Fibroblast of the aortic adventitia (primary cell): Measurements from ENCODE around the gene LAMB3. TPM values are rescaled to one million over a fixed set of nuclear protein-coding genes. Genes with fewer than 3 reads are reported as not detected.

ENCODE experiments used
- DNase-seq: peaks from one replicate; pipeline ENCODE4 v3.0.0-alpha.2; 2010; ENCODE audit warnings: low read depth
- H3K4me3 ChIP-seq: 2 replicates; pipeline ENCODE4 v1.5.1; 2011; ENCODE audit warnings: low read depth, mild to moderate bottlenecking, control low read depth, low read length, moderate library complexity
- CTCF ChIP-seq: IDR thresholded peaks from 2 replicates; pipeline ENCODE4 v1.5.1; 2011; ENCODE audit warnings: mild to moderate bottlenecking, low read length, control low read depth, inconsistent platforms; ENCODE audit not compliant: insufficient read depth
- total RNA-seq: library from RNA; depleted of rRNA; stranded (reverse); fragments of >200 nt; gene quantifications from 2 replicates; pipeline ENCODE4 v1.2.3, GENCODE V29; 2012; ENCODE audit warnings: low replicate concordance

The LAMB3 gene
- total RNA-seq, 1 donor = 10.3 TPM

DNA sequence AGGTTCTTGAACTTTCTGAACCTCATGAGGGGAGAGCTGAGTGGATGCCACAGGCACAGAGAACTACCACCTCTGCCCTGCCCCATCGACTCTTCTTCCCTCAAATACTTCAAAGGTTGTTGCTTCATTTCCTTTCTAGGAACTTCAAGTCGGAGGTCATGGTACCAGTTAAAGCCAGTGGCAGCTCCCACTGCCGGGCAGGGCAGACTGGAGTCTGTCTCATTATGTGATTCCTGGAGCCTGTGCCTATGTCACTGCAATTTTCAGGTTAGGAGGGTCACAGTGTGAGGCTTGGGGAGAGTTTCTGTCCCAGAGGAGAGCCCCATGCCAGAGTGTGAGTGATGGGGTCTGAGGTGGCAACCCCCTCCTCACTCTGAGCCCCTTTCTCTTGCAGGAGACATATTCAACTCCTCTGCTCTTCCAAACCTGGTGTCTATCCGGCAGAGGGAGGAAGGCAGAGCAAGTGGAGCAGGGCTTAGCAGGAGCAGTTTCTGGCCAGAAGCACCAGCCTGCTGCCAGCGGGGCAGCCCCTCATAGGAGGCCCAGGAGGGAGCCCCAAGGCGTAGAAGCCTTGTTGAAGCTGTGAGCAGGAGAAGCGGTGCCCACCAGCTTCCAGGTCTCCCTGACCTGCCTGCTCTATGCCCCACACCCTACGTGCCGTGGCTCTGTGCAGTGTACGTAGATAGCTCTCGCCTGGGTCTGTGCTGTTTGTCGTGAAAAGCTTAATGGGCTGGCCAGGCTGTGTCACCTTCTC, 39.4 kb downstream of the LAMB3 start:
- no peak overlapping the region for H3K4me3 ChIP-seq
- no peak for TF ChIP-seq CTCF
- DNase-seq = no peak

- H3K4me3 ChIP-seq = no peak overlapping the region
- DNase-seq = no peak
- no peak for TF ChIP-seq CTCF
These were observed 40.3 kb downstream of the LAMB3 start for GRCh38 chr1:209611771-209612570.

- H3K4me3 ChIP-seq = no peak overlapping the region
- TF ChIP-seq CTCF = no peak
- DNase-seq = no peak
These were observed 41.7 kb downstream of the LAMB3 start for GRCh38 chr1:209610631-209610905.

DNA sequence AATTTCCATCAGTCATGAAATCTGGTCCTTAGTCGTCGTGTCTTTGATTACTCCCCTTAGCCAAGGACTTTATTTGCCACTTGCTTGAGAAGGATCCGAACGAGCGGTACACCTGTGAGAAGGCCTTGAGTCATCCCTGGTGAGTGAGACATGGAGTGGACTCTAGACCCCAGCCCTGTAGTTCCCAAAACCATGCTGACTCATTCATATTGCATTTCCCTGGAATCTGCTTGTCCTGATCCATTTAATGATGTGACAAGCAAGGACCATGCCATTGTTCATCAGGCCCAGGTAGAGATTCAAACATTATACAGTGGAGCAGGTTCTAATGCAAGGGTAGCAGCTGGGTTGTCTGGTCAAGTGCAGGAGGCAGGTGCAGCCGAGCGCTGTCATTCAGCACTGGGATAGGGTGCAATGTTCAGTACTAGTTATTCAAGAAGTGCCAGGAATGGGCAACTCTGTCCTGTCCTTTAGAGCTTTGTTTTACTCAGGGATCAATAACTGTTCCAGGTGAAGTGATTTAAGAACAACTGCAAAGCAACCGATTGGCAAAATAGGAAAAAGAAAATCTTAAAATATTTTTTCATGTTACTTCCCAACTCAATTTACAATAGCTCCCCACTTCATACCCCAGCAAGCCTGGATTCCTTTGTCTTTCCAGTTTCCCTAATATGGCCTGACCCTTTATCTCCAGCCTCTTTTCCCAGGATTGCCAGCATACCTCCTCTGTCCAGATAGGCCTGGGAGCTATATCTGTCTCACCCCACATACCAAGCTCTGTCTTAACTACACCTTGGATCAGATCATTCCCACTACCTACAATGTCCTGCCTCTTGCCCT, 42.2 kb downstream of the LAMB3 start:
- DNase-seq = no peak
- H3K4me3 ChIP-seq = no peak overlapping the region
- no peak for TF ChIP-seq CTCF

- TF ChIP-seq CTCF = no peak
- DNase-seq = no peak
- no peak overlapping the region for H3K4me3 ChIP-seq
These were observed 43.0 kb downstream of the LAMB3 start for GRCh38 chr1:209609041-209609790.

- H3K4me3 ChIP-seq = no peak overlapping the region
- no peak for TF ChIP-seq CTCF
- DNase-seq = no peak
These were observed 44.4 kb downstream of the LAMB3 start for GRCh38 chr1:209607795-209608178.
